BJ (cell line): ENCODE results near the gene CORO2B. TPM values are rescaled to one million over a fixed set of nuclear protein-coding genes. Genes with fewer than 3 reads are reported as not detected.

Source experiments
- CTCF ChIA-PET: fragments of 350-600 bp; formaldehyde crosslinking; extraction: SDS; loops from one replicate; lab custom pipeline; 2021; ENCODE audit warnings: antibody characterized with exemption, inconsistent platforms; lab: Yijun Ruan, JAX
- POLR2A ChIA-PET: fragments of 300-600 bp; sonication (Branson Sonifier 250); formaldehyde crosslinking; extraction: SDS; loops from one replicate; lab custom pipeline; 2021; ENCODE audit warnings: antibody characterized with exemption; lab: Charles Lee
- DNase-seq: peaks from one replicate; pipeline ENCODE4 v3.0.0-alpha.2; 2011; ENCODE audit warnings: low read depth
- H3K27me3 ChIP-seq: 2 replicates; pipeline ENCODE4 v1.6.0; 2011; ENCODE audit warnings: low read length; ENCODE audit not compliant: control insufficient read depth, insufficient read depth
- H3K36me3 ChIP-seq: 2 replicates; pipeline ENCODE4 v1.5.1; 2011; ENCODE audit warnings: low read length; ENCODE audit not compliant: control insufficient read depth, insufficient read depth
- H3K4me3 ChIP-seq: 2 replicates; pipeline ENCODE4 v1.5.1; 2011; ENCODE audit warnings: low read depth, mild to moderate bottlenecking, control low read depth, low read length
- polyA plus RNA-seq: library from polyadenylated mRNA; depleted of rRNA; stranded (reverse); fragments of >200 nt; gene quantifications from 2 replicates; pipeline ENCODE4 v1.2.3, GENCODE V29; 2011
- TF ChIP-seq, protein P1 (sequence below): IDR thresholded peaks from 2 replicates; pipeline ENCODE4 v1.5.1; 2011; ENCODE audit warnings: low read depth, mild to moderate bottlenecking, control low read depth, inconsistent platforms, low read length, moderate library complexity; ENCODE audit not compliant: insufficient read depth

Gene CORO2B
- polyA plus RNA-seq, 1 experiment, result 7.7 TPM

DNA sequence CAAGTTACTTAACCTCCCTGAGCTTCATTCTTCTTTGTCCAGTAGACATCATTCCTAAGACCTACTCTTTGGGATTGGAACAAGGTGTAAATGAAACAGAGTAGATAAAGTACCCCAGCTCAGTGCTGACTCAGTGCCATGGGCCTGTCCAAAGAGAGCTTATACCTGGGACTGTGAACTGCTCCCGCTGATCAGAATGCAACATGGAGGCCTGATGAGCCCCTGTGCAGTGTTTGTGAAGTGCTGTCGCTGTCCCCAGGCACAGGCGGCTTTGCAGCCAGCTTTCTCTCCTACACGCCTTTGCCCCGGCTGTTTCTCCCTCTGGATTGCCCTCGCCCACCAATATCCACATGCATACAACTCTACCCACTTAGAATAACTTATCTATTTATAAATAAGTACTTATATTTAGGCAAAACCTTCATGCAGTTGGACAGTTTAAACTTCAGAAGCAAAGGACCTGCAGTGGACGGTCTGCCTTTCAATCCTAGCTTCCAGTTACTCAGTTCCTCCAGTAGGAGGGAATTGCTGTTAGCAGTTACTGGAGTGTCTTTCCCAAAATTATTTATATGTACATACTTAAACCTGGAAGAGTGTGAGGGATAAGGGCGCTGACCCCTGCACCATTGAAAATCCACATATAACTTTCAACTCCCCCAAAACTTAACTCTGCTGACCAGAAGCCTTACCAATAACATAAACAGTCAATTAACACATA lies 80.0 kb downstream of the CORO2B start:
- ChIA-PET CTCF (interaction anchor here (1.3 to 6.8 kb wide), 4 partner anchors 13 to 109 kb away, joined by 3 to 50 read pairs (median 5); no protein-coding TSS in a partner anchor), POLR2A (no interaction called here)
- Histone ChIP-seq H3K27me3 (no peaks in the 10 kb centered on the region), H3K4me3 (no peak overlapping the region), H3K36me3 (no peaks in the 10 kb centered on the region)
- TF ChIP-seq, protein P1, sequence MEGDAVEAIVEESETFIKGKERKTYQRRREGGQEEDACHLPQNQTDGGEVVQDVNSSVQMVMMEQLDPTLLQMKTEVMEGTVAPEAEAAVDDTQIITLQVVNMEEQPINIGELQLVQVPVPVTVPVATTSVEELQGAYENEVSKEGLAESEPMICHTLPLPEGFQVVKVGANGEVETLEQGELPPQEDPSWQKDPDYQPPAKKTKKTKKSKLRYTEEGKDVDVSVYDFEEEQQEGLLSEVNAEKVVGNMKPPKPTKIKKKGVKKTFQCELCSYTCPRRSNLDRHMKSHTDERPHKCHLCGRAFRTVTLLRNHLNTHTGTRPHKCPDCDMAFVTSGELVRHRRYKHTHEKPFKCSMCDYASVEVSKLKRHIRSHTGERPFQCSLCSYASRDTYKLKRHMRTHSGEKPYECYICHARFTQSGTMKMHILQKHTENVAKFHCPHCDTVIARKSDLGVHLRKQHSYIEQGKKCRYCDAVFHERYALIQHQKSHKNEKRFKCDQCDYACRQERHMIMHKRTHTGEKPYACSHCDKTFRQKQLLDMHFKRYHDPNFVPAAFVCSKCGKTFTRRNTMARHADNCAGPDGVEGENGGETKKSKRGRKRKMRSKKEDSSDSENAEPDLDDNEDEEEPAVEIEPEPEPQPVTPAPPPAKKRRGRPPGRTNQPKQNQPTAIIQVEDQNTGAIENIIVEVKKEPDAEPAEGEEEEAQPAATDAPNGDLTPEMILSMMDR, result no peak
- DNase-seq, result no peak

- no peak for DNase-seq
- Histone ChIP-seq H3K27me3 (no peaks in the 10 kb centered on the region), H3K4me3 (no peak overlapping the region), H3K36me3 (no peaks in the 10 kb centered on the region)
- TF ChIP-seq, protein P1, result no peak
- ChIA-PET POLR2A (no interaction called here), CTCF (interaction anchor here (1.1 to 6.8 kb wide), 5 partner anchors 8 to 71 kb away, joined by 3 to 50 read pairs (median 4); no protein-coding TSS in a partner anchor)
These were observed 84.7 kb downstream of the CORO2B start for GRCh38 chr15:68663526-68663925.

- Histone ChIP-seq H3K36me3 (no peaks in the 10 kb centered on the region), H3K4me3 (no peak overlapping the region), H3K27me3 (no peaks in the 10 kb centered on the region)
- DNase-seq, result no peak
- CTCF ChIA-PET, result interaction anchor here (1.0 to 2.1 kb wide), 6 partner anchors 9 to 116 kb away, joined by 3 to 16 read pairs (median 8); no protein-coding TSS in a partner anchor
- TF ChIP-seq, protein P1, result no peak
- POLR2A ChIA-PET, result no interaction called here
These were observed 87.5 kb downstream of the CORO2B start for GRCh38 chr15:68666120-68666811.

DNA sequence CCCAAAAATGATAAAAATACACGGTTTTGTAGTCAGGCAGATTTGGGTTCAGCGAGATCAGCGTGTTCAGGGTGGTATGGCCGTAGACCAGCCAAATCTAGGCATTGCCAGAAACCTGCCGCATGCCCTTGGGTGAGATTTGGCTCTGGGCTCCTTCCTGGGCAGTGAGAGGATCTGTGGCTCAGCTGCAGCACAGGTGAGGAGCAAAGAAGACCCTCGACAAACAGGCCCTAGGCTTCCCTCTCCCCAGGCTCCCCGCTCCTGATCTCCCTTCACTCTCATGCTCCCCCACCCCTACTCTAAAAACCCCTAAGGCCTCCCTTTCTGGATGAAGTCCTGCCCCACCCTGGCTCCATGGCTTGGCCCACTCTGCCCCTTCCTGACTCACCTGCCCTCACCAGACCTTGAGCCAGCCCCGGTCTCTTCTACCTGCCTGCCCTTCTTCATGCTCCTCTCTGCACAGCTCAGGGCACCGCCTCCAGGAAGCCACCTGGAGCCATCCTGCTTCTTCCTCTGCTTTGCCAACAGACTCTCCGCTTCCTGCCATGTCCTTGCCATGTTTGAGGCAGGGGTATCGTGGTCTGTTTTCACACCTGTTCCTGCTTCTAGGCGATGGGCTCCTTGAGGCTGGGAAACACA lies 88.1 kb downstream of the CORO2B start:
- no peaks in the 10 kb centered on the region for H3K27me3 ChIP-seq
- no peaks in the 10 kb centered on the region for H3K36me3 ChIP-seq
- ChIA-PET CTCF (interaction anchor here (2.1 kb wide), 1 partner anchor 107 kb away, joined by 9 read pairs; no protein-coding TSS in a partner anchor), POLR2A (no interaction called here)
- TF ChIP-seq, protein P1, result no peak
- DNase-seq, result no peak
- H3K4me3 ChIP-seq, result no peak overlapping the region
